Measurements from ENCODE around the gene EMP2.
"Not testable (repeated sequence)": the region's sequence is repeated elsewhere in the genome, so short reads cannot be mapped to it uniquely, and the experiment has no call there.

The EMP2 gene

GRCh38 chr16:10579965-10580882, at the start of gene EMP2:
Gene EMP2, minus strand, starts transcription at chr16:10580598. Its CDS starts 32,981 bp downstream, at chr16:10547617.
- DNase-seq = peak; percentile 73
- in situ Hi-C loops (cut with MboI; ENCODE audit: low pct_unique_long_range_greater_than_20kb, low sequenced_read_pairs) = no loop called here

- in situ Hi-C loops (cut with MboI; ENCODE audit: low pct_unique_long_range_greater_than_20kb, low sequenced_read_pairs) = no loop called here
- DNase-seq = no peak
These were observed 49.2 kb upstream of the EMP2 start for GRCh38 chr16:10629592-10629963.

GRCh38 chr16:10625595-10626357, 45.4 kb upstream of the EMP2 start:
- in situ Hi-C loops (cut with MboI; ENCODE audit: low pct_unique_long_range_greater_than_20kb, low sequenced_read_pairs) = no loop called here
- DNase-seq = no peak

- in situ Hi-C loops (cut with MboI; ENCODE audit: low pct_unique_long_range_greater_than_20kb, low sequenced_read_pairs) = no loop called here
- no peak for DNase-seq
These were observed 44.1 kb upstream of the EMP2 start for GRCh38 chr16:10624527-10624926.

- in situ Hi-C loops (cut with MboI; ENCODE audit: low pct_unique_long_range_greater_than_20kb, low sequenced_read_pairs) = no loop called here
- DNase-seq = no peak
These were observed 42.7 kb upstream of the EMP2 start for GRCh38 chr16:10623059-10623458.

GRCh38 chr16:10622036-10622921, 41.9 kb upstream of the EMP2 start:
- DNase-seq = no peak
- in situ Hi-C loops (cut with MboI; ENCODE audit: low pct_unique_long_range_greater_than_20kb, low sequenced_read_pairs) = no loop called here

GRCh38 chr16:10621216-10621949, 41.0 kb upstream of the EMP2 start:
- in situ Hi-C loops (cut with MboI; ENCODE audit: low pct_unique_long_range_greater_than_20kb, low sequenced_read_pairs) = not testable (repeated sequence)

GRCh38 chr16:10620120-10620519, 39.7 kb upstream of the EMP2 start:
- no peak for DNase-seq
- in situ Hi-C loops (cut with MboI; ENCODE audit: low pct_unique_long_range_greater_than_20kb, low sequenced_read_pairs) = no loop called here

More at GRCh38 chr16:10621216-10621949, 41.0 kb upstream of the EMP2 start:
- not testable (repeated sequence) for DNase-seq

- no peak for DNase-seq
- in situ Hi-C loops (cut with MboI; ENCODE audit: low pct_unique_long_range_greater_than_20kb, low sequenced_read_pairs) = no loop called here
These were observed 39.0 kb upstream of the EMP2 start for GRCh38 chr16:10619271-10619849.

- no peak for DNase-seq
- in situ Hi-C loops (cut with MboI; ENCODE audit: low pct_unique_long_range_greater_than_20kb, low sequenced_read_pairs) = no loop called here
These were observed 38.4 kb upstream of the EMP2 start for GRCh38 chr16:10618710-10619209.

- in situ Hi-C loops (cut with MboI; ENCODE audit: low pct_unique_long_range_greater_than_20kb, low sequenced_read_pairs) = no loop called here
- DNase-seq = no peak
These were observed 37.4 kb upstream of the EMP2 start for GRCh38 chr16:10617662-10618420.

- in situ Hi-C loops (cut with MboI; ENCODE audit: low pct_unique_long_range_greater_than_20kb, low sequenced_read_pairs) = no loop called here
- no peak for DNase-seq
These were observed 36.6 kb upstream of the EMP2 start for GRCh38 chr16:10616756-10617640.

- in situ Hi-C loops (cut with MboI; ENCODE audit: low pct_unique_long_range_greater_than_20kb, low sequenced_read_pairs) = no loop called here
- DNase-seq = no peak
These were observed 36.0 kb upstream of the EMP2 start for GRCh38 chr16:10616419-10616755.

- no peak for DNase-seq
- in situ Hi-C loops (cut with MboI; ENCODE audit: low pct_unique_long_range_greater_than_20kb, low sequenced_read_pairs) = no loop called here
These were observed 34.3 kb upstream of the EMP2 start for GRCh38 chr16:10614685-10615084.

- DNase-seq = peak; percentile 10
These were observed 33.5 kb upstream of the EMP2 start for GRCh38 chr16:10613785-10614485.

GRCh38 chr16:10612649-10613179, 32.3 kb upstream of the EMP2 start:
- no peak for DNase-seq
- in situ Hi-C loops (cut with MboI; ENCODE audit: low pct_unique_long_range_greater_than_20kb, low sequenced_read_pairs) = no loop called here

More at GRCh38 chr16:10613785-10614485, 33.5 kb upstream of the EMP2 start:
- in situ Hi-C loops (cut with MboI; ENCODE audit: low pct_unique_long_range_greater_than_20kb, low sequenced_read_pairs) = no loop called here
